Heart left ventricle (tissue), 16 donors: Measurements from ENCODE around the gene HTR1D. TPM values are rescaled to one million over a fixed set of nuclear protein-coding genes. Genes with fewer than 3 reads are reported as not detected.

Experiments
- ATAC-seq, 4 donors: fragments of 200-7000 bp; cut with Tn5 transposase; one replicate each; pipeline ENCODE4 v1.9.1; 2020 to 2022; ENCODE audit warnings: moderate library complexity in 4 of 4, mild to moderate bottlenecking in 3 of 4, moderate number of reproducible peaks in 1 of 4
- DNase-seq, 5 donors: peaks; one replicate each; pipeline ENCODE4 v3.0.0-alpha.2; 2020
- H3K27ac ChIP-seq, 12 donors: fragments of 200-600 bp; sonication (generic) in 4 of 12; one replicate each; pipeline versions ENCODE4 v1.5.0 to v1.8.0; 2016 to 2022; ENCODE audit warnings: mild to moderate bottlenecking in 2 of 12
- H3K27me3 ChIP-seq, 9 donors: fragments of 200-600 bp; sonication (generic) in 2 of 9; one replicate each; pipeline versions ENCODE4 v1.5.1 to v1.8.0; 2016 to 2022; ENCODE audit warnings: mild to moderate bottlenecking in 3 of 9
- H3K36me3 ChIP-seq, 9 donors: fragments of 200-600 bp; sonication (generic) in 2 of 9; one replicate each; pipeline versions ENCODE4 v1.5.0 to v1.8.0; 2018 to 2022; ENCODE audit warnings: mild to moderate bottlenecking in 2 of 9
- H3K4me1 ChIP-seq, 12 donors: fragments of 200-600 bp; sonication (generic) in 4 of 12; one replicate each; pipeline versions ENCODE4 v1.5.0 to v1.8.0; 2016 to 2022; ENCODE audit warnings: mild to moderate bottlenecking in 3 of 12
- H3K4me3 ChIP-seq, 12 donors: fragments of 200-600 bp; sonication (generic) in 4 of 12; one replicate each; pipeline versions ENCODE4 v1.5.0 to v1.8.0; 2017 to 2022; ENCODE audit warnings: mild to moderate bottlenecking in 9 of 12, moderate library complexity in 4 of 12
- H3K9me3 ChIP-seq, 12 donors: fragments of 200-600 bp; sonication (generic) in 4 of 12; one replicate each; pipeline versions ENCODE4 v1.5.0 to v1.8.0; 2016 to 2022; ENCODE audit warnings: mild to moderate bottlenecking in 1 of 12
- CTCF ChIP-seq, 12 donors: fragments of 200-600 bp; sonication (generic) in 4 of 12; IDR thresholded peaks; one replicate each; pipeline versions ENCODE4 v1.5.0 to v1.8.0; 2018 to 2022; ENCODE audit warnings: antibody characterized with exemption in 12 of 12, mild to moderate bottlenecking in 5 of 12
- POLR2A ChIP-seq, 2 donors: fragments of 450-650 bp; IDR thresholded peaks; one replicate each; pipeline ENCODE4 v1.6.1; 2017; ENCODE audit warnings: antibody characterized with exemption in 2 of 2, mild to moderate bottlenecking in 2 of 2, moderate library complexity in 2 of 2
- WGBS, 4 donors: extraction: QIAGEN DNeasy Blood & Tissue Kit in 2 of 4; methylation state at CpG; one replicate each; pipeline versions ENCODE4 v1.1.5 to v1.1.7; 2013 to 2018; 5-methylcytosine and 5-hydroxymethylcytosine counted together
- intact Hi-C, 10 donors: fragments of 100-400 bp; cut with DNase I; formaldehyde crosslinking; loops; one replicate each; pipeline versions ENCODE4 v1.11.1 to v1.14.2; 2022
- polyA plus RNA-seq, 2 donors: library from polyadenylated mRNA; stranded (reverse); fragments of 200-250 nt; gene quantifications; one replicate each; pipeline ENCODE4 v1.2.3, GENCODE V29; 2013
- total RNA-seq, 9 donors: library from RNA; depleted of rRNA in 2 of 9; stranded (reverse); fragments of >200 nt in 2 of 9; fragmentation: NEBNext Ultra II Directional in 3 of 9; extraction: Animal tissue kit (Norgen Biotek cat#: 25700) in 3 of 9; gene quantifications; one replicate each; pipeline versions ENCODE4 v1.1.0 to v1.2.4, GENCODE V29; 2016 to 2023
- donor health status: ischemic (EF 13 %, LVEDD 7.1; RV severe dilation, severe dysfunction).
- donor health status: healthy with polysubstance abuse.
- donor health status: DM: no; HTN: yes; CAD: no.
- donor health status: DM: no; HTN: no; CAD: no.
- donor health status: ischemic (EF 25% LVEDD 6.9; RV normal size, moderate dysfunction).
- donor health status: ischemic (EF 25% LVEDD 5.7; RV mildly dilated, moderate dysfunction).
- donor health status: healthy.
- donor health status: DM: yes; HTN: yes; CAD: no.
- donor health status: ischemic (EF 35%, LVEDD 5.7; RV mildly dilated, moderate dysfunction).
- donor health status: nonischemic (EF 11% LVEDD 7.7; RV severe dilation, severe dysfunction).
- donor health status: DM: yes; HTN: yes; CAD: no.
- donor health status: PGD.
- donor health status: ischemic (EF 29% LVEDD 5.4; RV normal size, mild dysfunction).
- donor health status: nonischemic (EF 23%, LVEDD 6.1; RV moderate dilation, normal function).

Gene HTR1D
- total and polyA plus RNA-seq, 11 donors, result 0.01 to 0.16 (median 0.07) TPM; not detected in 7

GRCh38 chr1:23150125-23150524 is 67.2 kb downstream of the HTR1D start:
- TF ChIP-seq CTCF (IDR thresholded peaks at IDR 0.05) (no peak), POLR2A (IDR thresholded peaks at IDR 0.05) (no peak)
- H3K9me3 ChIP-seq, result no peaks in the 10 kb centered on the region
- intact Hi-C loops, result no loop called here
- 76 to 84% (median 83%) methylated on average over 2 of the region's 2 CpGs for WGBS, 4 donors
- ATAC-seq (no peak), DNase-seq (no peak)
- no peaks in the 10 kb centered on the region for H3K27me3 ChIP-seq
- H3K4me3 ChIP-seq, result no peak overlapping the region
- peaks cover 0 to 38% (median 19%) of the 10 kb centered on the region in 12 donors for H3K4me1 ChIP-seq
- peaks cover 0 to 5% (median 0%) of the 10 kb centered on the region in 9 donors for H3K36me3 ChIP-seq
- H3K27ac ChIP-seq, result no peak overlapping the region

GRCh38 chr1:23149114-23149513 is 68.2 kb downstream of the HTR1D start:
- peaks cover 0 to 42% (median 19%) of the 10 kb centered on the region in 12 donors for H3K4me1 ChIP-seq
- H3K9me3 ChIP-seq, result no peaks in the 10 kb centered on the region
- WGBS, 4 donors, result 44 to 73% (median 53%) methylated on average over 1 of the region's 1 CpG
- no peak overlapping the region for H3K4me3 ChIP-seq
- TF ChIP-seq CTCF (IDR thresholded peaks at IDR 0.05), result no peak
- no peak for TF ChIP-seq POLR2A (IDR thresholded peaks at IDR 0.05)
- H3K36me3 ChIP-seq, result peaks cover 0 to 5% (median 0%) of the 10 kb centered on the region in 9 donors
- H3K27me3 ChIP-seq, result no peaks in the 10 kb centered on the region
- DNase-seq (no peak), ATAC-seq (peak in 1 of 4 donors; percentile 47)
- H3K27ac ChIP-seq, result no peak overlapping the region
- intact Hi-C loops, result no loop called here

- no peaks in the 10 kb centered on the region for H3K9me3 ChIP-seq
- ATAC-seq (no peak), DNase-seq (no peak)
- intact Hi-C loops, result no loop called here
- TF ChIP-seq CTCF (IDR thresholded peaks at IDR 0.05) (no peak), POLR2A (IDR thresholded peaks at IDR 0.05) (no peak)
- H3K27me3 ChIP-seq, result no peaks in the 10 kb centered on the region
- H3K36me3 ChIP-seq, result peaks cover 0 to 8% (median 0%) of the 10 kb centered on the region in 9 donors
- peaks cover 0 to 41% (median 19%) of the 10 kb centered on the region in 12 donors for H3K4me1 ChIP-seq
- H3K27ac ChIP-seq, result no peak overlapping the region
- no peak overlapping the region for H3K4me3 ChIP-seq
- 61 to 64% (median 63%) methylated on average over 4 of the region's 4 CpGs for WGBS, 4 donors
These were observed 69.2 kb downstream of the HTR1D start for GRCh38 chr1:23148084-23148483.

Other genes with a start within 250 kb of the HTR1D start
- not detected for gene LACTBL1, start 244.6 kb downstream of the HTR1D start, total RNA-seq
- not detected for gene LACTBL1, start 244.6 kb downstream of the HTR1D start, polyA plus RNA-seq
- gene TEX46, start 201.7 kb downstream of the HTR1D start, total RNA-seq, result under 1 TPM in 1 of 9 donors, not detected in 8; 0.56 TPM
- gene TEX46, start 201.7 kb downstream of the HTR1D start, polyA plus RNA-seq, result not detected
- 10 to 100 TPM; 27.2 to 37.2 (median 29.7) TPM for gene KDM1A, start 198.0 kb downstream of the HTR1D start, total RNA-seq
- gene KDM1A, start 198.0 kb downstream of the HTR1D start, polyA plus RNA-seq, result 10 to 100 TPM; 14.8 to 32.8 TPM
- 10 to 100 TPM; 24.7 to 42.3 (median 32.6) TPM for gene LUZP1, start 48.6 kb downstream of the HTR1D start, total RNA-seq
- 10 to 100 TPM in 1 of 2 donors, 1 to 10 TPM in 1; 6.1 to 28.1 TPM for gene LUZP1, start 48.6 kb downstream of the HTR1D start, polyA plus RNA-seq
- 10 to 100 TPM; 38.0 to 83.5 (median 69.2) TPM for gene HNRNPR, start 126.8 kb upstream of the HTR1D start, total RNA-seq
- gene HNRNPR, start 126.8 kb upstream of the HTR1D start, polyA plus RNA-seq, result 10 to 100 TPM; 39.8 to 96.1 TPM
- 10 to 100 TPM in 6 of 9 donors, 1 to 10 TPM in 3; 8.1 to 29.8 (median 14.2) TPM for gene ZNF436, start 152.3 kb upstream of the HTR1D start, total RNA-seq
- gene ZNF436, start 152.3 kb upstream of the HTR1D start, polyA plus RNA-seq, result 1 to 10 TPM; 3.1 to 4.9 TPM
- 10 to 100 TPM; 40.1 to 87.3 (median 59.1) TPM for gene TCEA3, start 207.2 kb upstream of the HTR1D start, total RNA-seq
- 10 to 100 TPM; 21.5 to 55.5 TPM for gene TCEA3, start 207.2 kb upstream of the HTR1D start, polyA plus RNA-seq